ENCODE data around the gene ACOT11. TPM values are rescaled to one million over a fixed set of nuclear protein-coding genes. Genes with fewer than 3 reads are reported as not detected.
A peak's percentile ranks its signal among the peaks of the same experiment; 100 is the strongest.

ACOT11 gene
- total RNA-seq, 2 donors from 2014 or later: 43.3 to 82.5 TPM

GRCh38 chr1:54649130-54649898 lies 101.3 kb downstream of the ACOT11 start:
- no peak for TF ChIP-seq CTCF (IDR thresholded peaks at IDR 0.05)
- DNase-seq: peak; percentile 84
- peak overlapping the region; percentile 63 for H3K27ac ChIP-seq
- intact Hi-C loops (cut with DNase I): no loop called here
- no peak overlapping the region for H3K4me3 ChIP-seq
- peaks cover 7% of the 10 kb centered on the region for H3K4me1 ChIP-seq
- H3K36me3 ChIP-seq: no peaks in the 10 kb centered on the region
- H3K9me3 ChIP-seq: no peaks in the 10 kb centered on the region
- H3K27me3 ChIP-seq: no peaks in the 10 kb centered on the region
- H3K9ac ChIP-seq (ENCODE audit: low read depth in 2 of 2, low read length in 2 of 2): peak overlapping the region in 1 of 2 donors; percentile 68

GRCh38 chr1:54649921-54650320 lies 101.9 kb downstream of the ACOT11 start:
- H3K4me1 ChIP-seq: peaks cover 7% of the 10 kb centered on the region
- peak overlapping the region in 1 of 2 donors; percentile 68 for H3K9ac ChIP-seq (ENCODE audit: low read depth in 2 of 2, low read length in 2 of 2)
- H3K27ac ChIP-seq: peak overlapping the region; percentile 63
- intact Hi-C loops (cut with DNase I): no loop called here
- H3K36me3 ChIP-seq: no peaks in the 10 kb centered on the region
- H3K9me3 ChIP-seq: no peaks in the 10 kb centered on the region
- peak; percentile 23 for DNase-seq
- TF ChIP-seq CTCF (IDR thresholded peaks at IDR 0.05): no peak
- H3K27me3 ChIP-seq: no peaks in the 10 kb centered on the region
- no peak overlapping the region for H3K4me3 ChIP-seq

GRCh38 chr1:54650417-54650816 lies 102.4 kb downstream of the ACOT11 start:
- intact Hi-C loops (cut with DNase I): no loop called here
- no peak for DNase-seq
- peak overlapping the region in 1 of 2 donors; percentile 0 for H3K9ac ChIP-seq (ENCODE audit: low read depth in 2 of 2, low read length in 2 of 2)
- no peak overlapping the region for H3K4me3 ChIP-seq
- H3K4me1 ChIP-seq: peaks cover 7% of the 10 kb centered on the region
- no peaks in the 10 kb centered on the region for H3K27me3 ChIP-seq
- H3K9me3 ChIP-seq: no peaks in the 10 kb centered on the region
- H3K36me3 ChIP-seq: no peaks in the 10 kb centered on the region
- no peak overlapping the region for H3K27ac ChIP-seq
- no peak for TF ChIP-seq CTCF (IDR thresholded peaks at IDR 0.05)

GRCh38 chr1:54651608-54652007 lies 103.6 kb downstream of the ACOT11 start:
- Histone ChIP-seq H3K9me3 (no peaks in the 10 kb centered on the region), H3K9ac (ENCODE audit: low read depth in 2 of 2, low read length in 2 of 2) (no peak overlapping the region), H3K4me3 (no peak overlapping the region), H3K27me3 (no peaks in the 10 kb centered on the region), H3K4me1 (peaks cover 7% of the 10 kb centered on the region), H3K27ac (no peak overlapping the region), H3K36me3 (no peaks in the 10 kb centered on the region)
- TF ChIP-seq CTCF (IDR thresholded peaks at IDR 0.05): no peak
- no peak for DNase-seq
- intact Hi-C loops (cut with DNase I): no loop called here

- no peaks in the 10 kb centered on the region for H3K27me3 ChIP-seq
- H3K4me1 ChIP-seq: peaks cover 7% of the 10 kb centered on the region
- no peak for TF ChIP-seq CTCF (IDR thresholded peaks at IDR 0.05)
- intact Hi-C loops (cut with DNase I): no loop called here
- H3K9ac ChIP-seq (ENCODE audit: low read depth in 2 of 2, low read length in 2 of 2): no peak overlapping the region
- no peak for DNase-seq
- no peak overlapping the region for H3K27ac ChIP-seq
- no peaks in the 10 kb centered on the region for H3K36me3 ChIP-seq
- no peak overlapping the region for H3K4me3 ChIP-seq
- no peaks in the 10 kb centered on the region for H3K9me3 ChIP-seq
Observed at GRCh38 chr1:54652168-54652567, 104.1 kb downstream of the ACOT11 start.
